Measurements from ENCODE around the gene HOXC11. TPM values are rescaled to one million over a fixed set of nuclear protein-coding genes. Genes with fewer than 3 reads are reported as not detected.

Gene HOXC11
- polyA plus RNA-seq, 1 experiment, result not detected

- Histone ChIP-seq H3K27me3 (ENCODE audit: control insufficient read depth, insufficient read depth, low read length) (peaks cover 95% of the 10 kb centered on the region), H3K27ac (ENCODE audit: low read depth, low read length) (no peak within 1 kb of the TSS), H3K9me3 (ENCODE audit: control insufficient read depth, insufficient read depth, low read length) (peaks cover 19% of the 10 kb centered on the region; the same call in 1 of the 2 replicates), H3K4me3 (ENCODE audit: low read depth, low read length) (no peak within 1 kb of the TSS)
- no peak for DNase-seq (ENCODE audit: low read depth, low spot score)
- ChIA-PET CTCF (interaction anchor here (0.6 kb wide), 1 partner anchor 414 kb away, joined by 4 read pairs; no protein-coding TSS in a partner anchor), POLR2A (no interaction called here)
- TF ChIP-seq CTCF (IDR thresholded peaks at IDR 0.05; ENCODE audit: low read depth, low read length), result no peak
Measured at GRCh38 chr12:53954694-53955035, 18.3 kb upstream of the HOXC11 start, which contains the start of gene HOXC12. Gene HOXC12, plus strand, starts transcription at chr12:53954903. Its CDS starts 27 bp downstream, at chr12:53954930.

- no peak for DNase-seq (ENCODE audit: low read depth, low spot score)
- no peak overlapping the region for H3K4me3 ChIP-seq (ENCODE audit: low read depth, low read length)
- no peak overlapping the region for H3K27ac ChIP-seq (ENCODE audit: low read depth, low read length)
- peaks cover 13% of the 10 kb centered on the region; the same call in 1 of the 2 replicates for H3K9me3 ChIP-seq (ENCODE audit: control insufficient read depth, insufficient read depth, low read length)
- CTCF ChIA-PET, result interaction anchor here (0.6 kb wide), 1 partner anchor 413 kb away, joined by 4 read pairs; no protein-coding TSS in a partner anchor
- POLR2A ChIA-PET, result no interaction called here
- H3K27me3 ChIP-seq (ENCODE audit: control insufficient read depth, insufficient read depth, low read length), result peaks cover 95% of the 10 kb centered on the region
- TF ChIP-seq CTCF (IDR thresholded peaks at IDR 0.05; ENCODE audit: low read depth, low read length), result no peak
Measured at GRCh38 chr12:53955036-53955775, 17.7 kb upstream of the HOXC11 start.

- no peak overlapping the region for H3K27ac ChIP-seq (ENCODE audit: low read depth, low read length)
- ChIA-PET CTCF (no interaction called here), POLR2A (no interaction called here)
- peaks cover 95% of the 10 kb centered on the region for H3K27me3 ChIP-seq (ENCODE audit: control insufficient read depth, insufficient read depth, low read length)
- H3K9me3 ChIP-seq (ENCODE audit: control insufficient read depth, insufficient read depth, low read length), result peaks cover 13% of the 10 kb centered on the region; the same call in 1 of the 2 replicates
- H3K4me3 ChIP-seq (ENCODE audit: low read depth, low read length), result no peak overlapping the region
- DNase-seq (ENCODE audit: low read depth, low spot score), result no peak
- no peak for TF ChIP-seq CTCF (IDR thresholded peaks at IDR 0.05; ENCODE audit: low read depth, low read length)
Measured at GRCh38 chr12:53955776-53956250, 17.1 kb upstream of the HOXC11 start.

GRCh38 chr12:53956251-53956887 lies 16.6 kb upstream of the HOXC11 start:
- Histone ChIP-seq H3K27ac (ENCODE audit: low read depth, low read length) (no peak overlapping the region), H3K9me3 (ENCODE audit: control insufficient read depth, insufficient read depth, low read length) (peaks cover 13% of the 10 kb centered on the region; the same call in 1 of the 2 replicates), H3K27me3 (ENCODE audit: control insufficient read depth, insufficient read depth, low read length) (peaks cover 95% of the 10 kb centered on the region), H3K4me3 (ENCODE audit: low read depth, low read length) (no peak overlapping the region)
- ChIA-PET CTCF (no interaction called here), POLR2A (no interaction called here)
- no peak for TF ChIP-seq CTCF (IDR thresholded peaks at IDR 0.05; ENCODE audit: low read depth, low read length)
- no peak for DNase-seq (ENCODE audit: low read depth, low spot score)
